Lower lobe of right lung (tissue), 2 donors: ENCODE results near the gene TRABD2A. TPM values are rescaled to one million over a fixed set of nuclear protein-coding genes. Genes with fewer than 3 reads are reported as not detected.

ENCODE experiments used
- ATAC-seq, 2 donors: fragments of 200-7000 bp; cut with Tn5 transposase; one replicate each; pipeline ENCODE4 v1.9.1; 2020 to 2022; ENCODE audit warnings: mild to moderate bottlenecking in 2 of 2, moderate library complexity in 2 of 2
- DNase-seq: peaks from one replicate; pipeline ENCODE4 v3.0.0-alpha.2; 2020
- H3K27ac ChIP-seq: fragments of 200-600 bp; one replicate; pipeline ENCODE4 v1.8.0; 2022
- H3K27me3 ChIP-seq: fragments of 200-600 bp; one replicate; pipeline ENCODE4 v1.8.0; 2022; ENCODE audit warnings: low read depth
- H3K36me3 ChIP-seq: fragments of 200-600 bp; one replicate; pipeline ENCODE4 v1.8.0; 2022; ENCODE audit warnings: mild to moderate bottlenecking
- H3K4me1 ChIP-seq: fragments of 200-600 bp; one replicate; pipeline ENCODE4 v1.8.0; 2022
- H3K4me3 ChIP-seq: fragments of 200-600 bp; one replicate; pipeline ENCODE4 v1.8.0; 2022; ENCODE audit warnings: mild to moderate bottlenecking
- H3K9me3 ChIP-seq: fragments of 200-600 bp; one replicate; pipeline ENCODE4 v1.8.0; 2022
- CTCF ChIP-seq: fragments of 200-600 bp; IDR thresholded peaks from one replicate; pipeline ENCODE4 v1.8.0; 2022; ENCODE audit warnings: antibody characterized with exemption, mild to moderate bottlenecking
- intact Hi-C: fragments of 100-400 bp; cut with DNase I; formaldehyde crosslinking; loops from one replicate; pipeline ENCODE4 v1.11.0; 2022
- total RNA-seq: library from RNA; stranded (reverse); fragmentation: NEBNext Ultra II Directional; extraction: Animal tissue kit (Norgen Biotek cat#: 25700); gene quantifications from one replicate; pipeline ENCODE4 v1.2.1, GENCODE V29; 2021
- donor health status: DM: no; HTN: yes; CAD: no; lungs with severe emphysema.

Gene TRABD2A
- total RNA-seq, 1 donor from 2014 or later, result 5.4 TPM

- no peaks in the 10 kb centered on the region for H3K36me3 ChIP-seq
- peak; percentile 43 to 54 for ATAC-seq
- H3K4me1 ChIP-seq, result peaks cover 30% of the 10 kb centered on the region
- DNase-seq, result peak; percentile 79
- intact Hi-C loops, result no loop called here
- H3K4me3 ChIP-seq, result peak overlapping the region; percentile 73
- TF ChIP-seq CTCF, result no peak
- H3K27me3 ChIP-seq, result no peaks in the 10 kb centered on the region
- no peaks in the 10 kb centered on the region for H3K9me3 ChIP-seq
- peak overlapping the region; percentile 95 for H3K27ac ChIP-seq
Measured at GRCh38 chr2:84906108-84906899, 25.4 kb upstream of the TRABD2A start.

GRCh38 chr2:84905181-84906107 is 24.6 kb upstream of the TRABD2A start, which contains the start of gene TMSB10:
Gene TMSB10 (plus strand): TSS chr2:84905656.
- TF ChIP-seq CTCF, result peak; percentile 30
- no peaks in the 10 kb centered on the region for H3K36me3 ChIP-seq
- ATAC-seq (peak; percentile 92 to 95), DNase-seq (peak; percentile 91)
- H3K4me3 ChIP-seq, result peak within 1 kb of the TSS; percentile 73
- H3K4me1 ChIP-seq, result peaks cover 30% of the 10 kb centered on the region
- H3K9me3 ChIP-seq, result no peaks in the 10 kb centered on the region
- peak within 1 kb of the TSS; percentile 95 for H3K27ac ChIP-seq
- H3K27me3 ChIP-seq, result no peaks in the 10 kb centered on the region
- intact Hi-C loops, result no loop called here

GRCh38 chr2:84904717-84905174 is 23.9 kb upstream of the TRABD2A start:
- H3K36me3 ChIP-seq, result no peaks in the 10 kb centered on the region
- ATAC-seq (peak; percentile 74 to 77), DNase-seq (peak; percentile 90)
- H3K4me1 ChIP-seq, result peaks cover 30% of the 10 kb centered on the region
- intact Hi-C loops, result no loop called here
- TF ChIP-seq CTCF, result no peak
- H3K27me3 ChIP-seq, result no peaks in the 10 kb centered on the region
- H3K9me3 ChIP-seq, result no peaks in the 10 kb centered on the region
- H3K27ac ChIP-seq, result peak overlapping the region; percentile 95
- H3K4me3 ChIP-seq, result peak overlapping the region; percentile 73

- ATAC-seq (no peak), DNase-seq (no peak)
- no peaks in the 10 kb centered on the region for H3K9me3 ChIP-seq
- H3K27me3 ChIP-seq, result no peaks in the 10 kb centered on the region
- H3K4me1 ChIP-seq, result peaks cover 33% of the 10 kb centered on the region
- peak overlapping the region; percentile 95 for H3K27ac ChIP-seq
- no peak for TF ChIP-seq CTCF
- intact Hi-C loops, result no loop called here
- peak overlapping the region; percentile 73 for H3K4me3 ChIP-seq
- no peaks in the 10 kb centered on the region for H3K36me3 ChIP-seq
Measured at GRCh38 chr2:84904151-84904550, 23.3 kb upstream of the TRABD2A start.

GRCh38 chr2:84902526-84902925 is 21.6 kb upstream of the TRABD2A start:
- DNase-seq (no peak), ATAC-seq (no peak)
- no peak overlapping the region for H3K27ac ChIP-seq
- TF ChIP-seq CTCF, result no peak
- no peaks in the 10 kb centered on the region for H3K27me3 ChIP-seq
- H3K36me3 ChIP-seq, result no peaks in the 10 kb centered on the region
- H3K4me3 ChIP-seq, result no peak overlapping the region
- H3K9me3 ChIP-seq, result no peaks in the 10 kb centered on the region
- intact Hi-C loops, result no loop called here
- H3K4me1 ChIP-seq, result peaks cover 38% of the 10 kb centered on the region
